OCI-LY7 (cell line): ENCODE results near the gene SEC61A1. TPM values are rescaled to one million over a fixed set of nuclear protein-coding genes. Genes with fewer than 3 reads are reported as not detected.

Source experiments
- BruUV-seq: library from RNA; stranded (reverse); fragments of 400-500 nt; replicated peaks from 2 replicates; lab custom pipeline; 2021; lab: Mats Ljungman, UMichigan
- CTCF ChIA-PET: fragments of 300-600 bp; sonication (Branson Sonifier 250); formaldehyde crosslinking; loops from one replicate; lab custom pipeline; 2022; ENCODE audit warnings: antibody characterized with exemption; ENCODE audit not compliant: unreplicated experiment; lab: Charles Lee
- POLR2A ChIA-PET: fragments of 300-600 bp; sonication (Branson Sonifier 250); formaldehyde crosslinking; loops from one replicate; lab custom pipeline; 2022; ENCODE audit warnings: antibody characterized with exemption; lab: Charles Lee
- DNase-seq: peaks from one replicate; pipeline ENCODE4 v3.0.0-alpha.2; 2015; ENCODE audit warnings: low spot score
- H2AFZ ChIP-seq: fragments of 200-600 bp; sonication (generic), shearing (Covaris generic); 2 replicates; pipeline ENCODE4 v1.6.1; 2014; ENCODE audit warnings: mild to moderate bottlenecking, antibody characterized with exemption, low read length, moderate library complexity
- H3K27ac ChIP-seq: fragments of 200-600 bp; sonication (generic); 2 replicates; pipeline ENCODE4 v1.5.1; 2014; ENCODE audit warnings: mixed run types, low read depth, mild to moderate bottlenecking, moderate library complexity, low read length, inconsistent platforms; ENCODE audit not compliant: poor library complexity, severe bottlenecking
- H3K36me3 ChIP-seq: fragments of 200-600 bp; sonication (generic); 2 replicates; pipeline ENCODE4 v1.6.1; 2014; ENCODE audit warnings: mild to moderate bottlenecking, antibody characterized with exemption, low read length, moderate library complexity, mixed read lengths; ENCODE audit not compliant: insufficient read depth
- H3K4me1 ChIP-seq: fragments of 200-600 bp; sonication (generic); 2 replicates; pipeline ENCODE4 v1.5.1; 2014; ENCODE audit warnings: mild to moderate bottlenecking, low read length; ENCODE audit not compliant: insufficient read depth, poor library complexity, severe bottlenecking
- H3K4me2 ChIP-seq: fragments of 200-600 bp; sonication (generic); 2 replicates; pipeline ENCODE4 v1.6.1; 2014; ENCODE audit warnings: mild to moderate bottlenecking, low read length
- H3K4me3 ChIP-seq: fragments of 200-600 bp; sonication (generic); 2 replicates; pipeline ENCODE4 v1.5.1; 2014; ENCODE audit warnings: mild to moderate bottlenecking, low read depth, low read length; ENCODE audit not compliant: poor library complexity, severe bottlenecking
- H3K79me2 ChIP-seq: fragments of 200-600 bp; sonication (generic); 2 replicates; pipeline ENCODE4 v1.6.1; 2016; ENCODE audit warnings: low read depth, mild to moderate bottlenecking, low read length, moderate library complexity, mixed read lengths; ENCODE audit not compliant: insufficient read depth
- H3K9me2 ChIP-seq: fragments of 200-600 bp; sonication (generic); 2 replicates; pipeline ENCODE4 v1.6.1; 2016; ENCODE audit warnings: mild to moderate bottlenecking, low read length, mixed read lengths; ENCODE audit not compliant: insufficient read depth
- H3K9me3 ChIP-seq: fragments of 200-600 bp; sonication (generic); 2 replicates; pipeline ENCODE4 v1.6.1; 2014; ENCODE audit warnings: mild to moderate bottlenecking, mixed run types, low read length, mixed read lengths
- H4K20me1 ChIP-seq: fragments of 200-600 bp; sonication (generic); 2 replicates; pipeline ENCODE4 v1.6.1; 2014; ENCODE audit warnings: mild to moderate bottlenecking, antibody characterized with exemption, low read length, moderate library complexity, mixed read lengths; ENCODE audit not compliant: insufficient read depth
- CTCF ChIP-seq: fragments of 200-600 bp; sonication (generic); conservative IDR thresholded peaks from 2 replicates; pipeline ENCODE4 v1.5.1; 2014; ENCODE audit warnings: mild to moderate bottlenecking, antibody characterized with exemption, low read length, moderate library complexity, mixed read lengths
- EZH2phosphoT487 ChIP-seq: fragments of 200-600 bp; sonication (generic); IDR thresholded peaks from 2 replicates; pipeline ENCODE4 v1.6.1; 2018; ENCODE audit warnings: low read depth, borderline replicate concordance, mild to moderate bottlenecking, mixed run types, antibody characterized with exemption, low read length, moderate library complexity, mixed read lengths
- intact Hi-C: fragments of 100-400 bp; cut with micrococcal nuclease; formaldehyde crosslinking; loops from one replicate; pipeline ENCODE4 v1.10.0; 2022; ENCODE audit not compliant: unreplicated experiment
- total RNA-seq, 2 experiments: library from RNA; depleted of rRNA in 1 of 2; stranded (reverse); fragments of >200 nt in 1 of 2; shearing (Covaris generic) in 1 of 2; gene quantifications; 2 replicates each; pipeline ENCODE4 v1.2.3, GENCODE V29; 2014 to 2022

SEC61A1 gene
- total RNA-seq, 2 experiments from 2014 or later: 85.2 to 133 TPM

DNA sequence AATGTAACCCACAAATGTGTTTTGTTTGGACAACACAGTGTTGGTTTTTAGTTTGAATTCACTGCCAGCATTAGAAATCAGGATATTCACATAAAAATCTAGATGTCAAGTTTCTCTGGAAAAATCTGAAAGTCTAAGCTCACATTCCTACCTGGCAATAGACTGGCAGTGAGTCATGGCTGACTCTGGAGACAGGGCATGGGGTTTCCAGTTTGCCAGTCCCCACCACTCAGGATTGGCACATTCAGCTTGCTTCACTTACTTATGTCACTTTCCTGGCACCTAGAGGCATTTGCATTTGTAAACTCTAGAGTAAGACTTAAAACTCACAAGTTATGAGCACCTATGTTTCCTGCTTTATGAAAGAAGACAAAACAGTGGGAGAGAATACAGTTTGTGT, 19.1 kb upstream of the SEC61A1 start:
- no peaks in the 10 kb centered on the region for H4K20me1 ChIP-seq
- no peak overlapping the region for H3K4me2 ChIP-seq
- no peak overlapping the region for H3K4me3 ChIP-seq
- BruUV-seq: no TSS peak
- POLR2A ChIA-PET: no interaction called here
- H3K36me3 ChIP-seq: no peaks in the 10 kb centered on the region
- no peaks in the 10 kb centered on the region for H3K79me2 ChIP-seq
- intact Hi-C loops: no loop called here
- TF ChIP-seq CTCF (no peak), EZH2phosphoT487 (no peak)
- H3K9me3 ChIP-seq: no peaks in the 10 kb centered on the region
- CTCF ChIA-PET: no interaction called here
- no peak for DNase-seq
- no peaks in the 10 kb centered on the region for H3K4me1 ChIP-seq
- H3K27ac ChIP-seq: no peak overlapping the region
- H2AFZ ChIP-seq: no peak overlapping the region
- H3K9me2 ChIP-seq: no peaks in the 10 kb centered on the region

- intact Hi-C loops: no loop called here
- H3K4me3 ChIP-seq: no peak overlapping the region
- no peaks in the 10 kb centered on the region for H3K79me2 ChIP-seq
- H2AFZ ChIP-seq: no peak overlapping the region
- BruUV-seq: no TSS peak
- H3K36me3 ChIP-seq: no peaks in the 10 kb centered on the region
- CTCF ChIA-PET: no interaction called here
- no peak overlapping the region for H3K4me2 ChIP-seq
- POLR2A ChIA-PET: interaction anchor here (1.0 kb wide), 1 partner anchor 9 kb away, joined by 5 read pairs; no protein-coding TSS in a partner anchor
- no peaks in the 10 kb centered on the region for H4K20me1 ChIP-seq
- H3K4me1 ChIP-seq: no peaks in the 10 kb centered on the region
- DNase-seq: no peak
- H3K9me3 ChIP-seq: no peaks in the 10 kb centered on the region
- no peak overlapping the region for H3K27ac ChIP-seq
- no peak for TF ChIP-seq CTCF
- no peak for TF ChIP-seq EZH2phosphoT487
- H3K9me2 ChIP-seq: no peaks in the 10 kb centered on the region
Observed at GRCh38 chr3:128036119-128036518, 16.1 kb upstream of the SEC61A1 start.

- POLR2A ChIA-PET: interaction anchor here (0.6 kb wide), 1 partner anchor 940 kb away, joined by 3 read pairs; no protein-coding TSS in a partner anchor
- Histone ChIP-seq H3K4me3 (no peak overlapping the region), H3K4me1 (no peaks in the 10 kb centered on the region), H3K4me2 (no peak overlapping the region), H3K9me2 (no peaks in the 10 kb centered on the region), H3K27ac (no peak overlapping the region), H3K79me2 (no peaks in the 10 kb centered on the region), H3K36me3 (no peaks in the 10 kb centered on the region), H3K9me3 (no peaks in the 10 kb centered on the region), H2AFZ (no peak overlapping the region), H4K20me1 (no peaks in the 10 kb centered on the region)
- no TSS peak for BruUV-seq
- CTCF ChIA-PET: no interaction called here
- no peak for DNase-seq
- intact Hi-C loops: no loop called here
- no peak for TF ChIP-seq EZH2phosphoT487
- no peak for TF ChIP-seq CTCF
Observed at GRCh38 chr3:128040041-128040440, 12.2 kb upstream of the SEC61A1 start.
